HG02885 (cell line): ENCODE measurements around the gene DYSF.

Source experiments
- ATAC-seq: cut with Tn5 transposase; IDR thresholded peaks from one replicate; pipeline ENCODE4 v1.9.1; 2021; ENCODE audit warnings: mild to moderate bottlenecking; ENCODE audit not compliant: unreplicated experiment, poor library complexity

DYSF gene

DNA sequence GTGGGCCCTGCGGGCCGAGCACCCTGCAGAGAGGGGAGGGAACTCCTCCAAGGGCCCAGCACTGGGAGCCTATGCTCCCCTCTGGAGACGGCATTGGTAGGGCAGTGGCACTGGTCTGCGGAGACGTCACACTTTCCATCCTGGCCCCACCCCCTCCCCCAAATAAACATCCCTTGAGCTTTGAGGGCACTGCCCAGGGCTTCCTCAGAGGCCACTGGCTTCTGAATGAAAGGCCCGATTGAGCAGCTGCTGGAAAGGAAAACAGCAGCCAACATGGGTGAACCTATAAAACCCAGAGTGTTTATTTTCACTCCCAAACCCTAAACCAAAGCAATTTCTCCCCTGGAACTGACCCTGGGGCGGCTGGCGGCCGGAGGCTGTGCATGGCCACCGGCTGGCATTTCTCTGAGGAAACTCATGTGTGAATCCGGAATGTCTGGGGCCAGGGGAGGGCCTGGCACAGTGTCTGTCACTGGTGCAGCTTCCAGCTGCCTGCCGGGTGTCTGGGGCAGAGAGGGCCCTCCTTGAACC, 138.9 kb downstream of the DYSF start:
- ATAC-seq, result no peak

- no peak for ATAC-seq
Observed at GRCh38 chr2:71595569-71595968, 142.2 kb downstream of the DYSF start.

- no peak for ATAC-seq
Observed at GRCh38 chr2:71596011-71596410, 142.7 kb downstream of the DYSF start.

DNA sequence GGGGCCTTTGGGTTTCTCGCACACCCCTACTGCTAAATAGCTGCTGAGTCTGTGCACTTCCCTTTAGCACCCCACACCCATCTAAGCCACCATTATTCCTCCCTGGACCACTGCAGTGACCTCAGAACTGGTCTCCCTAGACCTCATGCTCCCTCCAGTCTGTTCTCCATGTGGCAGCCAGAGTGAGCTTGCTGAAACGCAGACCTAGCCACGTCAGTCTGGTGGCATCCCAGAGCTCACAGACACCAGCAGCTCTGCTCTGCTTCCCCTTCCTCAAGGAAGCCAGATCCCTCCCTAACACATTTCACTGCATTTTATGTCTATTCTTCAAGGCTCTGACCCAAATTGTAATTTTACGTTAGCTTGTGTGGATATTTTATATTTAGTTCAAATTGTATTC, 144.4 kb downstream of the DYSF start:
- ATAC-seq, result no peak

DNA sequence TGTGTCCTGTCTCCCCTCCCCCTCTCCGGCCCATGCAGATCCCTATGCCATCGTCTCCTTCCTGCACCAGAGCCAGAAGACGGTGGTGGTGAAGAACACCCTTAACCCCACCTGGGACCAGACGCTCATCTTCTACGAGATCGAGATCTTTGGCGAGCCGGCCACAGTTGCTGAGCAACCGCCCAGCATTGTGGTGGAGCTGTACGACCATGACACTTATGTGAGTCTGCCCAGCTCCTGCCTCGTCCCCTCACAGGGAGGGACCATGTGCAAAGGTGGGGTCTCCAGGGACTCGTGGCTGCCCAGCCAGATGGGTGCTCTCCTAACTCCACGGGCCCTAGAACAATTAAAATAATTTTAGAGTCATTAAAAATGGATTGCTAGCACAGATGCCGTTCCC, 145.2 kb downstream of the DYSF start:
- ATAC-seq, result no peak

- no peak for ATAC-seq
Observed at GRCh38 chr2:71599038-71599437, 145.7 kb downstream of the DYSF start.

DNA sequence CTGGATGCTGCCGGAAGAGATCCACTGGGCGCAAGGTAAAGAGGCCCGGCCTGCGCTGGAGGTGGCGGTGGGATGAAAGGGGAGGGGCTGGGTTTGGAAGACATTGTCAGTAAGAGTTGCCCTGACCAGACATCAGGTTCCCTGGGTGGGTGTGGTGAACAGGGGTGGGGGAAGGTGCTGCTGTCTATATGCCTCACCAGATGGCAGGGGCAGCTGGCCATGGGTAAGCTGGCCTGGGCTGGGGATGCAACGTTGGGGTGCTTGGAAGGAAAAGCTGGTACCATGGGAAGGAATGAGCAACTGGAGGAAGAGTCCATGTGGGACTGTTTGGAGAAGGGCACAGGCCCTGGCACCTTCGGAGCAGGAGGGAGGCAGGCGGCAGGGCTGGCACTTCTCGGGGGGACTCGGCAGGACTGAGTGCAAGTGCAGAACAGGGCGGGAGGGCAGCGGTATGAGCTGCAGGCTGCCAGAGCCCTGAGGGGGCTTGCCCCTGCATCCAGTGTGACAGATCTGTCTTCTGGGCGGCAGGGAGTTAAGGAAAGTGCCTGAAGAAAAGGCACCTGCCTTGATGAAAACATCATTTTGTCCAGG, 146.4 kb downstream of the DYSF start:
- ATAC-seq, result no peak

GRCh38 chr2:71600555-71600954, 147.2 kb downstream of the DYSF start:
- no peak for ATAC-seq

DNA sequence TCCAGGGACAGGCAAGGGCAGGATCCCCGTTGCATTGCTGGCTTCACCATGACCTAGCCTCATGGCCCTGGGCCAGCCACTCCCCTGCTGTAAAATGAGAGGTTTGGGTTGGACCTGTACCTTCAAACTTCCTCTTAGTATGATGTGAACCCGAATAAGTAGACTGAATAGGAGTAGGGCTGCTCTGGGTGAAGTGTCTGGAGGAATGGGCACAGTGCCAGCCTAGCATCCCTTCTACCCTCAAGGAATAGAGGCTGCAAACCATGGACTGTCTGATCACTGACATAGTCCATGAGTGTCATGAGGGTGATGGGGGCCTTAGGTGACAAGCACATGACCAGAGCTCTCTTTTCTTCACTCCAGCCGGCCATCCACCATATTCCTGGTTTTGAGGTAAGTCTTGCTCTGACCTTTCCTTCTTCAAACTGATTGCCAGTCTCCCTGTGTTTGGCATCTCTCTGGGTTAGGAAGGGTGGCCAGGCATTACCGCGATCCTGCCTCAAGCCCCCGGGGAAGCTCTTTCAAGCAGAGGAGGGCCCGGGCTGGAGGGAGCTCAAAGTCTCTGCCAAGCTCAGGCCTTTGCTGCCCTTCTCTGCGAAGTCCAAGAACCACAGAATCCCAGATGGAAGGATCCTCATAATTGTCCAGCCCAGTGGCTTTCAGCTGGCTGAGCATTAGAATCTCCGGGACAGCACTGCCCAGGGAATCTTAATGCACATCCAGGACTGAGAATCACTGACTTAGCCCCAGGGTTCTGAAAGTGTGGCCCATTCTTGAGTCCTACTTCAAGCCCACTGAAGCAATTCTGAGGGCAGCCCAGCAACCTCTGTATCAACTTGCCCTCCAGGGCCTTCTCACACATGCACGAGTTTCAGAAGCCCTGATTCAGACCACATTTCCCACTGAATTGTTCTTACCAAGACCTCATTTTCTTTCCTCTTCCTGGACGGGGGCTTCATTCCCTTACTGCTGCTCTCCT, 148.1 kb downstream of the DYSF start:
- ATAC-seq, result no peak

DNA sequence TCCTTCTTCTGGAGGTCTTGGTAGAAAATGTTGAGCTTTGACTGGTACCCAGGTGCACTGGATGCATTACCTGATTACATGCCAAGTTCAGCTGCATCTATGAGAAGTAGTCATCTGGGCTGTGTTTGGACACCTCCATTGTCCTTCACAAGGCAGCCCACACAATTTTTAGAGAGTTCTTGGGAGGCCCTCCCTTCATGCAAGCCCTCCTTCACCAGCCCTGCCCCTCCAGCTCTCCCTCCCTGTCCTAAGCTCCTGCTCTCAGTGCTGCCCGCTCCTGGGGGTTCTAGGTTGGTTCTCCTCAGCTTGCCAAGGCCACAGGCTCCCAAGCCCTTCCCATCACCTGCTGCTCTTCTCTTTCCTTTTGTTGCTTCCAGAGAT, 148.7 kb downstream of the DYSF start:
- no peak for ATAC-seq

DNA sequence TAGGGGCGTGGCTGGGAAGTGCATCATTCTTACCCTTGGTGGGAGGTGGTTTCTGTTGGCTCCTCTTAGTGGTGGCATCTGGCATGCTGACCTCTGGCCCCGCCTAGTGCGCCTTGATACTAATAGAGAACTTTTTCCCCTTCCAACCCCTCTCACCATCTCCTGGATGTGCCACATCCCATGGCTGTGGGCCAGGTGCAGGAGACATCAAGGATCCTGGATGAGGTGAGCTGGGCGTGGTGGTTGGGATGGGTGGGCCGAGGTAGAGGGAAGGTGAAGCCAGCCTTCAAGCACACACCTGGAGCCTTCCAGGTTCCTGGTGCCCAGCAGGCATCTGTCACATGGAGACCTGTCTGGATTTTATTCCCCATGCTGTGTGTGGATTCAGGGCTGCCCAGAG, 149.2 kb downstream of the DYSF start:
- ATAC-seq, result no peak

GRCh38 chr2:71603311-71603811, 150.0 kb downstream of the DYSF start:
- ATAC-seq, result no peak

DNA sequence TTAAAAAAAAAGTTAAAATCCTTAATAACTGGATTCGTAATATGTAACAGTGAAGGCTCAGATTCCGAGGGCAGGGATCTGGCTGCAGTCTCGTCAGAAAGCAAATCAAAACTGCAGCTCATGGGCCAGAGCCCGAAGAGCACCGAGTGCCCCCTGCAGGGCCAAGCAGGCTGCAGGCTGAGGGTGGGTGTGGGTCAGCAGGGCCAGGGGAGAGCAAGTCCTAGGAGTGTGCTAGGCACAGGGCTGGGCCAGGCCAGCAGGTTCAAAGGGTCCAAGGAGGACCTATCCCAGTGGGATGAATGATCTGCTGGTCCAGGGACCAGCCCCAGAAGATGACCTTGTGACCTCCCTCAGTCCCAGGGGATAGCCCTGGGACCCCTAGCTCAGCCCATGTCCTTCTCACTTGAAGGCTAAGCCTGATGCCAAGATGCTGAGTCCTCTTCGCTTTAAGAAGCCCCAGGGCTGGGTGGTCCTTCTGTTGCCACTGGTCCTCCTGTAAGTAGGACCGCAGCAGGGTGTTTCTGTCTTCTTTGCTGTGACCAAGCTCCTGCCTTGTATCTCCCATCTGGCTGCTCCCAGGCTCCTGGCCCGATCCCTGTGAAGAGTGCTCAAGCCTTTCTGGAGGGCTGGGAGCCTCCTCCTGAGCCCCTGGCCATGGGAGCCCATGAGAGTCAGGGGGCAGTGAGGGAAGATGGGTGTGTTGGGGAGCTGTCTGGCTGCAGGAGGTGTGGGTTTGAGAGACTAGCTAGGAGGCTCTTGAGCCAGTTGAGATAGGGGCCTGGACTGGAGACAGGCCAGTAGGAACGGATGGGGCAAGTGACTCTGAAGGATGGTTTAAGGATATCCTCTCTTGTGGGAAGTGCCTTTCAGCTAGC, 150.7 kb downstream of the DYSF start:
- no peak for ATAC-seq

DNA sequence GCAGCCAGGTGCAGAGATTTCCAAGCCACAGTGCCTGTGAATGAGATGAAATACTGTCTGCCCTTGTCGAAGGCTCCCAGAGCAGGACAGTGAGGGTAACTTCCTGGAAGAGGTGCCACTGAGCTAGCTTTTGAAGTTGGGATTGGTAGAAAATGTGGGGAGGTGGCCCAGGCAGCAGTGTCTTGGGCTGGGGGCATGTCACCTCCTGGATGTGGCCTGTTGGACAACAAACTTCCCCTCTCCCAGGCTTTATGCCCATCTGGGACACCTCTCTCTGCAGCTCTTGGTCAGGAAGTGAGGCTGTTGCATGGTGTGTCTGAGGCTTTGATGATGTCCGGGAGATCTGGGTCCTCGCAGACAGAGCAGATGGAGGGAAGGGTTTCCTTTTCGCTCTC, 151.4 kb downstream of the DYSF start:
- no peak for ATAC-seq

DNA sequence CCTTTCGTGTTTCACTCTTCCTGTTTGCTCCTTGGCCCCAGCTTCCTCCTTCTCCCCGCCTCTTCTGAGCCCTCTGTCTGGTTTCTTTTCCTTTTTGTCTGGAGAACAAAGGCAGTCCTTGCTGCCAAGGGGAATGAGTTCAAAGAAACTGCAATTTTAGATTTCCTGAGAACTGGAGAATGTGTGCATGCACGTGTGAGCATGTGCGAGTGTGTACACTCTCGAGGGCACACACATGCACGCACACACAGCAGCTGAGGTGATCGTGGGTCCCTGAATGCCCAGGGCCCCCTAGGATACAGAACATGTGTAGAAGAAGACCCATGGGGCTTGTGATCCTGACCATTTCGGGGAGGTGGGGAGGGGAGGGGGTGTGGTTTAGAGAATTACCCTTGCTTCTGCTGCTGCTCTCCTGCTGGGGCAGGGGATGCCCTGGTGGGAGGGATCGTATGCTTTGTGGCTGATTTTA, 151.8 kb downstream of the DYSF start:
- ATAC-seq, result no peak

- no peak for ATAC-seq
Observed at GRCh38 chr2:71605781-71606241, 152.4 kb downstream of the DYSF start.

GRCh38 chr2:71606244-71606643, 152.9 kb downstream of the DYSF start:
- no peak for ATAC-seq

GRCh38 chr2:71607151-71607889, 154.0 kb downstream of the DYSF start:
- no peak for ATAC-seq

- ATAC-seq, result no peak
Observed at GRCh38 chr2:71608034-71608433, 154.7 kb downstream of the DYSF start.

- ATAC-seq, result no peak
Observed at GRCh38 chr2:71608441-71608840, 155.1 kb downstream of the DYSF start.
